HG02852 (cell line): ENCODE measurements around the gene UQCRC1.
A peak's percentile ranks its signal among the peaks of the same experiment; 100 is the strongest.

Experiments used
- ATAC-seq: cut with Tn5 transposase; IDR thresholded peaks from one replicate; pipeline ENCODE4 v1.9.1; 2021; ENCODE audit warnings: mild to moderate bottlenecking, moderate library complexity; ENCODE audit not compliant: unreplicated experiment

UQCRC1 gene

GRCh38 chr3:48609088-48610005 lies at the start of gene UQCRC1:
UQCRC1 (minus strand) TSS chr3:48609646; CDS start chr3:48609620, 26 bp downstream.
- ATAC-seq, result peak; percentile 96

DNA sequence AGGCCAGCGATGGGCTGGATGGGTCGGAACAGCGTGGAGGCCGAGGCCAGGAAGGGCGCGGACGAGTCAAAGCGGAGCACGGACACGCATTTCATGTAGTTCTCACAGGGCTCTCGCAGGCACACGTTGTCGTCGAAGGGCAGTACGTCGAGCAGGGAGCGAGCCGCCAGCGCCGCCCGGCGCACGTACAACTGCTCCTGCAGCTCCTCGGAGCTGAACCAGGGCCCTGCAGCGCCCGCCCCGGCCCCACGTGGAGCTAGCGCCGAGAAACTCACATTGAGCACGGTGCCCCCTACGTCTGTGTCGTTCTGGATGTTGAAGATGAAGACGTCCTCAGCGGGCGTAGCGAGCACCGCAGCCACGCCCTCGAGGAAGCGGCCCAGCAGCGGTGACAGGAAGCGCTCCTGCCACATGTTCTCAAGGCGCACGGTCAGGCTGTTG lies 47.4 kb upstream of the UQCRC1 start:
- no peak for ATAC-seq

DNA sequence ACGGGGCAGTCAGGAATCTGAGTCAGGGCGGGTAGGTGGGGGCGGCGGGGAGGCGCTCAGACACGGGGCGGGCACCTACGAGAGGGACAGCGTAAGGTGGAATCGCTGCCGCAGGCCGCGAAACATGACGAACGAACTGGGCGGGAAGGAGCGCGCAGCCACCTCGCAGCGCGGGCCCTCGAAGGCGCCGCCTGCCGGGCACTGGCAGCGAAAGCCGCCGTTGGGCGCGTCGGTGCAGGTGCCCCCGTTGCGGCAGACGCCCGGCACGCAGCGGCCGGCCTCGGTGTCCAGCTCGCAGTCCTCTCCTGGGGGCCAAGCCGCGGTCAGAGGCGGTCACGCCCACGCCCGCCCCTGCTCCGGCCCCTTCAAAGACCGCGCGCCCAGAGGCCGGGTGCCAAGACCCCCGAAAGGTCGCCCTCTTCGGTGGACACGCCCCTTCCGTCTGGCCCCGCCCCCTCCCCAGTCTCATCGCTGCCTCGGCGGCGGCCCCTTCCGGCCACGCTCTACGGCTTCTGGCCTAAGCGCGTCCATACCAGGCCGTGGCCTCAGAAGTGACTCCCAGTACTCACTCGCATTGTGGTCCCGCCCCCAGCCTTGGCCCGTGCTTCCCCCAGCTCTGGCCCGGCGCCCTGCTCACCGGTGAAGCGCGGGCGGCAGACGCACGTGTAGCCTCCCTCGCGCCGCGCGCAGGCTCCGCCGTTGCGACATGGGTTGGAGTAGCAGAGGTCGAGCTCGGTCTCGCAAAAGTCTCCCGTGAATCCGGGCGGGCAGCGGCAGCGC lies 46.8 kb upstream of the UQCRC1 start:
- peak; percentile 62 for ATAC-seq

DNA sequence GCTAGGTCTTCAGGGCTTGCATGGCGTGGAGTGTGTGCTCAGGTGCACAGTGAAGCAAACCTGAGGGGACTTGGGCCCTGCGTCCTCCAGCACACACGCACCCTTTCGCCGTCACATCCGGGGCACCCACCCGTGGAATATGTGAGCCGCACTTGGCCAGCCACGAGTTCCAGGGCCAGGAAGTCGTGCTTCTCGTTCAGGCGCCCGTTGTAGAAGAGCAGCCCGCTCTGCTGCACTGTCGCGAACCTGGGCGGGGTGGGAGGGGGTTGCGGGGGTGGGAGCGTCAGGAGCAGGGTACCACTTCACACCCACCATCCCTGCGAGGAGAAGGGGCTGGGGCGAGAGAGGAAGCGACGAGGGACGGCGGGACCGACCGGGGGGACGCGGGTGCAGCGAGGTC lies 46.2 kb upstream of the UQCRC1 start:
- ATAC-seq, result no peak

DNA sequence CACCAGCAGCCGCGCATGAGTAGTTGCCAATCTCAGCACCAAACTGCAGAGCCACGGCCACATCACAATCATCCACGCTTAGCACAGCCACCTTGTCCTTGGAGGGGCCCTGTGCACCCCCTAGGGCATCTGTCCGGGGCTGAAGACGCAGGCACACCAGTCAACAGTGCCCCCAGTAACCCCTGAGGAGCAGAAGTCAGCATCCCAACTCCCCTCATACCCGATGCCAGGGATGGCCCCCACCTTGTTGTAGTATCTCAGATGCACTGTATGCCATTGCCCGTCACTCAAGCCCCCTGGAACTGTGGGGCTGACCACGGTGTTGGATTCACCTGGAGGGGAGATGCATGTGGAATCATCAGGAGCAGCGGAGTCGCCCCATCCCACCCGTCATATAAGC lies 45.6 kb upstream of the UQCRC1 start:
- no peak for ATAC-seq

- no peak for ATAC-seq
Measured at GRCh38 chr3:48652923-48653715, 43.7 kb upstream of the UQCRC1 start.

DNA sequence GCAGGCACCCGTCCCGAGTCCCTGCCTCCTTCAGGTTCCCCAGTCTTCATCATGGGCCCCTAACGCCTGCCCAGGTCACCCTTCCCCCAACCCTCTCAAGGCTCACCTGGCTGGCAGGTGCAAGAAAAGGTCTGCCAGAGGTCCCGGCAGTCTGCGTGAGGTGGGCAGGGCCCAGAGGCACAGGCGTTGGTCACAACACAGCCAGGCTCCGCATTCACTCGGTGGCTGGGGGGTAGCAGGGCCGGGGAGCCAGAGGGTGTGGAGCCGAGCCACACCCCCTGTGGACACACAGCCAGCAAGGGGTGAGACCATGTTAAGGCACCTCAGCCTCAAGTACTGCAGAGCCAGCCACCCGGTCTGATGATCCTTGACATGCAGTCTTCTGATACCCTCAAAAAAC lies 42.3 kb upstream of the UQCRC1 start:
- ATAC-seq, result no peak

GRCh38 chr3:48650723-48651122 lies 41.3 kb upstream of the UQCRC1 start:
- ATAC-seq, result no peak

- ATAC-seq, result no peak
Measured at GRCh38 chr3:48648188-48648850, 38.9 kb upstream of the UQCRC1 start.

GRCh38 chr3:48647714-48648113 lies 38.3 kb upstream of the UQCRC1 start:
- no peak for ATAC-seq

DNA sequence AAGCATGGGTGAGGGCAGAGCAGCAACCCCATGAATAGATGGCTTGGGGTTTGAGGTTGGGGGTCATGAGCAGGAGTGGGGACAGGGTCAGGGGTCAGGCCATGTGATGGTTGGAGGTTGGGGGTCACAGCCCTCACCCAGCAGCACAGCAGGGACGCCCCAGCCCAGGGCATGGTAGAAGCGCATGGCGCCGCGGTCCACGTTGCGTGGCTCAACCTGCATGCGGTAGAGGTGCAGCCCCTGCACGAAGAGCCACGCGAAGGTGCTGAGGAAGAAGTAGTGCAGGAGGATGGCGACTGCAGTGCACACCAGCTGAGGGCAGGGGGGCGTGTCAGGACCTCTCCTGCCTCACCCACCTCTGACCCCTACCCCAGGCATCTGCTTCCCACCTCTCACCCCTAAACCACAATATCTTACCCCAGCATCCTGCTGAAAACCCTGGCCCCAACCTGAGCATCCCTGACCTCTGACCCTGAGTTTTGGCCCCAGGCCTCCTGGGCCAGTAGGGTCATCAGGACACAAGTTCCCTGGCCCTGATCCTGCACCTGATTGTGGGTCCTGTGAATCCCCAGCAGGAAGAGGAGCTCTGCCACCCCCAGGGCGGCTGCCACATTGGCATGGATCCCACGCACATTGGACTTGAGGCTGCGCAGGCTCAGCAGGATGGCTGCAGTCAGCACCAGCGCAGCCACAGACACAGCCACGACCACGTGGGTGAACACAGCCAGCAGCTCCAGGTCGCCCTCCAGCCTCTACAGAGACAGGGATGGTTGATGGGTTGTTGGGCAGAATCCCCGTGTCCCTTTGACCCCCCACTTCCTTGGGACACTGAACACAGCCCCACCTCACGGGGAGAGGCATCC lies 35.7 kb upstream of the UQCRC1 start:
- no peak for ATAC-seq

- ATAC-seq, result no peak
Measured at GRCh38 chr3:48642605-48643004, 33.2 kb upstream of the UQCRC1 start.

DNA sequence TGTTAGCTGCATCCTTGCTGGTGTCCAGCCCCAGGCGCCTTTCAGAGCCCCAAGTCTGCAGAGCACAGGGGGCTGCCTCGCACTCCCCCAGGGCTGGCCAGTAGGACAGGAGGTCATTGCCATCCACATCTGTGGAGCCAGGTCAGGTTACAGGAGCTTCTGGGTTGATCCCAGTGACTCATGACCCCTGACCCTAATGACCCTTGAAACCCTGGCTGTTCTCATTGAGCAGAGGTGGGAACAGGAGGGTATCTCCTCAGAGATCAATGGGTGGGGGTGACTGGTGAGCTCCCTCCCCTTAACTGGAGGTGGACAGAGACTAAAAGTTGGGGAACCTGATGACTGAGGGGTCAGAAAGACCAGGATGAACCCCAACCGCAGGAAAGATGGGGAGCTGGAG lies 31.9 kb upstream of the UQCRC1 start:
- no peak for ATAC-seq

GRCh38 chr3:48639944-48640606 lies 30.6 kb upstream of the UQCRC1 start:
- no peak for ATAC-seq

DNA sequence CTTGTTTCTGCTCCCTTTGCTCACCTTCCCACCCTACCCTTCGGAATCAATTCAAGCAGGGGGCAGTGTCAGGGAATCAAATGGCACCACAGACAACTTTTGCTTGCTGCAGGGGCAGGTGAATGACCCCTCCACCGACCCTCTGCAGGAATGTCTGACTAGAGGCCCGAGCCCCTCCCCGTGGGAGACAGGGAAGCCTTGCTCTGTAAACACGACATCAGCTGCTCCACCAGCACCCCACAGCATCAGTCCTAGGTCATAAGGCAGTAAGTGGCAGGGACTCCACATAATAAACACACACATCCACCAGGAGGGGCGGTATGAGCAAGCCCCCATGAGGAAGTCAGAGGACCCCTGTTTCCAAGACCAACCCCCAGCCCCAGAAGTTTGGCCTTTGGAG lies 27.9 kb upstream of the UQCRC1 start:
- no peak for ATAC-seq

DNA sequence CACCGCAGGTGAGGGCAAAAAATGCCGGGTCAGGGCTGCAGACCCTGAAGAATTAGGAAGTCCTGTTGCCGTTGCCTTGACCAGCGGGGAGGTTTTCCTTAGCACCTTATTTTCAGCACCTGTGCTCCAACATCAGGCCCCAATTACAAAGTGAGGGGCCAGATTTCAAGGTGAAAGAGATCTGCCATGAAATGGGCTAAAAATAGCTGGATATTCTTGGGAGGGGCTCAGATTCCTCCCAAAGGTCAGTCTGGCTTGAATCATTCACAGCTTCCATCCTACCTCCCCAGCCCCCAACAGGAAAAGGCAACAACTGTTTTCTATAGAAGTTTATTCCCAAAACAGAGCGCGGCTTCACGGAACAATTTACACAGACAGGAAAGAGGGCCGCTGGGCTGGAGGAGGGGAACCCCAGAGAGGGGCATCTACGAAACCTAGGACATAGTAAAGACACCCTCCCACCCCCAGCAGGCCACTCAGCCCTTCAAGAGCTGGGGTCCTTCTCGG lies 26.8 kb upstream of the UQCRC1 start:
- no peak for ATAC-seq

- peak; percentile 91 for ATAC-seq
Measured at GRCh38 chr3:48635222-48636021, 26.0 kb upstream of the UQCRC1 start, which contains the start of gene SLC26A6. SLC26A6 (minus strand) TSS chr3:48635461; CDS start chr3:48635393, 68 bp downstream.

GRCh38 chr3:48634661-48635221 lies 25.3 kb upstream of the UQCRC1 start:
- ATAC-seq, result peak; percentile 18
